K562 (cell line): ENCODE data around the gene ZNF768. TPM values are rescaled to one million over a fixed set of nuclear protein-coding genes. Genes with fewer than 3 reads are reported as not detected.

Experiments
- AFF4 ChIP-seq: sonication (generic); formaldehyde crosslinking; IDR thresholded peaks from 2 replicates; pipeline ENCODE4 v1.8.0; 2023; ENCODE audit warnings: mild to moderate bottlenecking, missing genetic modification reagents
- BRCA1 ChIP-seq, 2 experiments: fragments of 450-650 bp in 1 of 2; sonication (generic) in 1 of 2; formaldehyde crosslinking in 1 of 2; IDR thresholded peaks; 2 replicates each; pipeline versions ENCODE4 v1.5.0 to v1.6.1; 2017 to 2020; ENCODE audit warnings: mild to moderate bottlenecking in 1 of 2, missing genetic modification reagents in 1 of 2
- GATAD2B ChIP-seq: fragments of 450-650 bp; IDR thresholded peaks from 2 replicates; pipeline ENCODE4 v1.6.1; 2017; ENCODE audit warnings: mild to moderate bottlenecking, borderline replicate concordance
- GTF2E2 ChIP-seq: fragments of 200-800 bp; sonication (Bioruptor generic); IDR thresholded peaks from 2 replicates; pipeline ENCODE4 v1.6.1; 2016; ENCODE audit warnings: missing genetic modification characterization, missing compliant biosample characterization
- IFI16 ChIP-seq: fragments of 250-450 bp; sonication (Bioruptor Pico); IDR thresholded peaks from 2 replicates; pipeline ENCODE4 v2.1.2; 2022; ENCODE audit warnings: mild to moderate bottlenecking, inconsistent platforms
- KLF6 ChIP-seq: fragments of 250-450 bp; sonication (Bioruptor Pico); IDR thresholded peaks from 2 replicates; pipeline ENCODE4 v1.4.0; 2020; ENCODE audit warnings: mild to moderate bottlenecking, moderate library complexity, borderline replicate concordance
- PTBP1 ChIP-seq: fragments of 200-400 bp; formaldehyde crosslinking; IDR thresholded peaks from 2 replicates; pipeline ENCODE4 v1.6.1; 2017; ENCODE audit warnings: low read depth, low read length
- SRF ChIP-seq, 2 experiments: fragments of 250-450, 450-650 bp in 1 of 2; sonication (Bioruptor Pico) in 1 of 2; sonication (generic) in 1 of 2; formaldehyde crosslinking; IDR thresholded peaks; 2 replicates each; pipeline versions ENCODE4 v1.5.0 to v1.5.1; 2020 to 2022; ENCODE audit warnings: mild to moderate bottlenecking in 1 of 2, missing genetic modification reagents in 1 of 2
- TARDBP ChIP-seq: fragments of 450-650 bp; IDR thresholded peaks from 2 replicates; pipeline ENCODE4 v1.6.1; 2016
- ZBED1 ChIP-seq: IDR thresholded peaks from 2 replicates; pipeline ENCODE4 v1.6.1; 2014
- ZNF143 ChIP-seq: sonication (generic); formaldehyde crosslinking; IDR thresholded peaks from 2 replicates; pipeline ENCODE4 v1.9.0; 2022; ENCODE audit warnings: mild to moderate bottlenecking, missing genetic modification reagents
- ZNF253 ChIP-seq: fragments of 250-450 bp; sonication (Bioruptor Pico); conservative IDR thresholded peaks from 2 replicates; pipeline ENCODE4 v1.6.1; 2021; ENCODE audit warnings: mild to moderate bottlenecking
- ZNF3 ChIP-seq: fragments of 250-450 bp; sonication (Bioruptor Pico); IDR thresholded peaks from 2 replicates; pipeline ENCODE4 v1.5.0; 2021; ENCODE audit warnings: mild to moderate bottlenecking, moderate library complexity
- ZNF695 ChIP-seq: fragments of 450-650 bp; formaldehyde crosslinking; IDR thresholded peaks from 2 replicates; pipeline ENCODE4 v1.4.0; 2020; ENCODE audit warnings: mild to moderate bottlenecking, moderate library complexity
- polyA plus RNA-seq, 8 experiments: library from polyadenylated mRNA; depleted of rRNA in 4 of 8; stranded (reverse) in 5 of 8; unstranded in 3 of 8; fragments of >200 nt; fragmentation: Nextera tagmentation in 2 of 8; fragmentation: Illumina TruSeq in 1 of 8; extraction: Ambion mirVana in 2 of 8; extraction: Trizol in 1 of 8; gene quantifications; 2 replicates each; pipeline versions ENCODE4 v1.2.1 to v1.2.3, GENCODE V29; 2011 to 2014; ENCODE audit warnings: inconsistent platforms in 1 of 8, missing spikeins in 1 of 8
- total RNA-seq, 7 experiments: library from RNA; depleted of rRNA in 6 of 7; stranded (reverse); fragments of >200 nt in 6 of 7; fragmentation: Illumina TruSeq in 2 of 7; extraction: Trizol in 2 of 7; gene quantifications; 2 replicates each; pipeline versions ENCODE4 v1.2.1 to v1.2.3, GENCODE V29; 2011 to 2021; ENCODE audit warnings: low replicate concordance in 1 of 7
- TF ChIP-seq, protein P1 (sequence below): sonication (generic); formaldehyde crosslinking; IDR thresholded peaks from 2 replicates; pipeline ENCODE4 v1.8.0; 2022; ENCODE audit warnings: missing genetic modification reagents, mild to moderate bottlenecking, borderline replicate concordance

The ZNF768 gene
- total and polyA plus RNA-seq, 9 of the 15 experiments (the other 6 are each of a cell fraction or from before 2014, with no cell fraction given) = 0.13 to 50.7 (median 26.9) TPM

DNA sequence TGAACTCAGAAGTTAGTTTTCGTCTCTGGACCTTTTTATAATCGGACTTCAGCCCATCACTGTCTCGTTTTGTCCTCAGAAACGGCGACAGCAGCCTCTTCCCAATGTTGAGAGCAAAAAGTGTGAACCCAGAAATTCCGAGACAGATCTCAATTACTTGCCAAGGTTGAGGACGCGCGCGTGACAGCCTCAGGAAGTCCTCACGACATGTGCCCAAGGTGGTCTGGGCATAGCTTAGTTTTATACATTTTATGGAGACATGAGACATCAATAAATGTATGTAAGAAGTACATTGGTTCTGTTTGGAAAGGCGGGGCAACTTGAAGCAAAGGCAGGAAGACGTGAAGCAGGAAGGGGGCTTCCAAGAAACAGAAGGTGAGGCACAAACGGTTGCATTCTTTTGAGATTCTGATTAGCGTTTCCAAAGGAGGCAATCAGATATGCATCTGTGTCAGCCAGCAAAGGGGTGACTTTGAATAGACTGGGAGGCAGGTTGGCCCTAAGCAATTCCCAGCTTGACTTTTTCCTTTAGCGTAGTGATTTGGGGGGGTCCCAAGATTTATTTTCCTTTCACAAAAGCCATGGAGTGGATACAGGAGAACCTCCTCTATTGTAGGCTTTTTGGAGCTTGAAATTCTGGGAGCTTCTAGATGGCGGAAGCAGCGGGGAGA, 8.9 kb upstream of the ZNF768 start (continued):
- no peak for TF ChIP-seq ZNF253
- TF ChIP-seq BRCA1 (IDR thresholded peaks at IDR 0.05) = no peak
- TF ChIP-seq BRCA1 (CRISPR knock-in tag; IDR thresholded peaks at IDR 0.05) = no peak
- TF ChIP-seq IFI16 (CRISPR knock-in tag) = no peak
- TF ChIP-seq ZNF143 (CRISPR knock-in tag) = no peak
- TF ChIP-seq ZNF695 (CRISPR knock-in tag) = no peak
- TF ChIP-seq KLF6 (CRISPR knock-in tag) = no peak
- peak; percentile 82; the same call in 1 of the 2 replicates for TF ChIP-seq GTF2E2
- no peak for TF ChIP-seq TARDBP
- 0 out of 2 replicates have a peak, but pooled peaks have one; percentile 56 for TF ChIP-seq AFF4 (CRISPR knock-in tag)
- TF ChIP-seq, protein P1, sequence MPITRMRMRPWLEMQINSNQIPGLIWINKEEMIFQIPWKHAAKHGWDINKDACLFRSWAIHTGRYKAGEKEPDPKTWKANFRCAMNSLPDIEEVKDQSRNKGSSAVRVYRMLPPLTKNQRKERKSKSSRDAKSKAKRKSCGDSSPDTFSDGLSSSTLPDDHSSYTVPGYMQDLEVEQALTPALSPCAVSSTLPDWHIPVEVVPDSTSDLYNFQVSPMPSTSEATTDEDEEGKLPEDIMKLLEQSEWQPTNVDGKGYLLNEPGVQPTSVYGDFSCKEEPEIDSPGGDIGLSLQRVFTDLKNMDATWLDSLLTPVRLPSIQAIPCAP (CRISPR knock-in tag) = no peak
- TF ChIP-seq ZNF3 (CRISPR knock-in tag) = no peak
- no peak for TF ChIP-seq SRF (CRISPR knock-in tag; IDR thresholded peaks at IDR 0.05)
- no peak for TF ChIP-seq PTBP1
- TF ChIP-seq ZBED1 = no peak
- TF ChIP-seq GATAD2B = no peak
